PFSK-1 (cell line): ENCODE measurements around the gene S100A1.
A peak's percentile ranks its signal among the peaks of the same experiment; 100 is the strongest.

Experiments
- FOXP2 ChIP-seq: optimal IDR thresholded peaks from 2 replicates; pipeline ENCODE3; 2011; ENCODE audit warnings: borderline replicate concordance, control low read depth, inconsistent platforms; ENCODE audit not compliant: insufficient read depth; ENCODE audit errors: extremely low read length, extremely low read depth
- POLR2AphosphoS5 ChIP-seq: IDR thresholded peaks from 2 replicates; pipeline ENCODE4 v1.6.1; 2012; ENCODE audit warnings: low read depth, mild to moderate bottlenecking, control low read depth, low read length, moderate library complexity
- SIN3A ChIP-seq: IDR thresholded peaks from 2 replicates; pipeline ENCODE4 v1.6.1; 2012; ENCODE audit warnings: mild to moderate bottlenecking, low read length, moderate library complexity, borderline replicate concordance; ENCODE audit not compliant: insufficient read depth
- TAF1 ChIP-seq: IDR thresholded peaks from 2 replicates; pipeline ENCODE4 v1.6.1; 2012; ENCODE audit warnings: low read length, control low read depth, borderline replicate concordance; ENCODE audit not compliant: insufficient read depth
- TF ChIP-seq, protein P1 (sequence below), 2 experiments: IDR thresholded peaks; 2 replicates each; pipeline versions ENCODE4 v1.6.1 to v1.8.0; 2011 to 2012; ENCODE audit warnings: low read depth in 2 of 2, low read length in 2 of 2, control low read depth in 1 of 2, inconsistent platforms in 1 of 2, mild to moderate bottlenecking in 1 of 2, moderate library complexity in 1 of 2; ENCODE audit not compliant: insufficient read depth in 1 of 2

Gene S100A1

GRCh38 chr1:153598309-153599172, 29.7 kb upstream of the S100A1 start:
- no peak for TF ChIP-seq TAF1
- peak; percentile 35; the same call in 1 of the 2 replicates for TF ChIP-seq SIN3A
- TF ChIP-seq, protein P1, sequence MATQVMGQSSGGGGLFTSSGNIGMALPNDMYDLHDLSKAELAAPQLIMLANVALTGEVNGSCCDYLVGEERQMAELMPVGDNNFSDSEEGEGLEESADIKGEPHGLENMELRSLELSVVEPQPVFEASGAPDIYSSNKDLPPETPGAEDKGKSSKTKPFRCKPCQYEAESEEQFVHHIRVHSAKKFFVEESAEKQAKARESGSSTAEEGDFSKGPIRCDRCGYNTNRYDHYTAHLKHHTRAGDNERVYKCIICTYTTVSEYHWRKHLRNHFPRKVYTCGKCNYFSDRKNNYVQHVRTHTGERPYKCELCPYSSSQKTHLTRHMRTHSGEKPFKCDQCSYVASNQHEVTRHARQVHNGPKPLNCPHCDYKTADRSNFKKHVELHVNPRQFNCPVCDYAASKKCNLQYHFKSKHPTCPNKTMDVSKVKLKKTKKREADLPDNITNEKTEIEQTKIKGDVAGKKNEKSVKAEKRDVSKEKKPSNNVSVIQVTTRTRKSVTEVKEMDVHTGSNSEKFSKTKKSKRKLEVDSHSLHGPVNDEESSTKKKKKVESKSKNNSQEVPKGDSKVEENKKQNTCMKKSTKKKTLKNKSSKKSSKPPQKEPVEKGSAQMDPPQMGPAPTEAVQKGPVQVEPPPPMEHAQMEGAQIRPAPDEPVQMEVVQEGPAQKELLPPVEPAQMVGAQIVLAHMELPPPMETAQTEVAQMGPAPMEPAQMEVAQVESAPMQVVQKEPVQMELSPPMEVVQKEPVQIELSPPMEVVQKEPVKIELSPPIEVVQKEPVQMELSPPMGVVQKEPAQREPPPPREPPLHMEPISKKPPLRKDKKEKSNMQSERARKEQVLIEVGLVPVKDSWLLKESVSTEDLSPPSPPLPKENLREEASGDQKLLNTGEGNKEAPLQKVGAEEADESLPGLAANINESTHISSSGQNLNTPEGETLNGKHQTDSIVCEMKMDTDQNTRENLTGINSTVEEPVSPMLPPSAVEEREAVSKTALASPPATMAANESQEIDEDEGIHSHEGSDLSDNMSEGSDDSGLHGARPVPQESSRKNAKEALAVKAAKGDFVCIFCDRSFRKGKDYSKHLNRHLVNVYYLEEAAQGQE (IDR thresholded peaks at IDR 0.05; ENCODE audit: insufficient read depth in 1 of 2, low read depth in 2 of 2, low read length in 2 of 2): peak in 1 of 2 experiments; percentile 62; a peak in 1 of 4 replicates

DNA sequence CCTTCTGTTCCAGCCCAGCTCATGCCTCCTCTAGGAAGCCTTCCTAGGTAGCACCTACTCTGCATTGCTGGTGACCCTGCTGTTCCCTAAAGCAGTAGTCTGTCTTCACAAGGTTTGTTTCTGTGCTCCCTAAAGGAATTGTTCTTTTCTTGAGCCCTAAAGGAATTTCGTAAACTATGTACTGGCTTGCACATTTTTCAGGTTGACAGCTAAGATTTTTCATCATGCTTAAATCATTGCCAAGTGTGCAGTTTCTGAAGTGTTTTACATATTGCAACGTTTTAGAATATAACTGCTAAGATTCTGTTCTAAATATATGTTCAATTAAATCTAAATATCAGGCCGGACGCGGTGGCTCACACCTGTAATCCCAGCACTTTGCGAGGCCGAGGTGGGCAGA, 28.4 kb upstream of the S100A1 start:
- no peak for TF ChIP-seq FOXP2
- TF ChIP-seq POLR2AphosphoS5: no peak
- no peak for TF ChIP-seq SIN3A
- TF ChIP-seq TAF1: no peak
- TF ChIP-seq, protein P1 (IDR thresholded peaks at IDR 0.05; ENCODE audit: insufficient read depth in 1 of 2, low read depth in 2 of 2, low read length in 2 of 2): no peak

- TF ChIP-seq FOXP2 (no peak), POLR2AphosphoS5 (no peak), TAF1 (no peak), SIN3A (no peak)
- TF ChIP-seq, protein P1 (IDR thresholded peaks at IDR 0.05; ENCODE audit: insufficient read depth in 1 of 2, low read depth in 2 of 2, low read length in 2 of 2): no peak
These were observed 25.5 kb upstream of the S100A1 start for GRCh38 chr1:153602749-153603148.

DNA sequence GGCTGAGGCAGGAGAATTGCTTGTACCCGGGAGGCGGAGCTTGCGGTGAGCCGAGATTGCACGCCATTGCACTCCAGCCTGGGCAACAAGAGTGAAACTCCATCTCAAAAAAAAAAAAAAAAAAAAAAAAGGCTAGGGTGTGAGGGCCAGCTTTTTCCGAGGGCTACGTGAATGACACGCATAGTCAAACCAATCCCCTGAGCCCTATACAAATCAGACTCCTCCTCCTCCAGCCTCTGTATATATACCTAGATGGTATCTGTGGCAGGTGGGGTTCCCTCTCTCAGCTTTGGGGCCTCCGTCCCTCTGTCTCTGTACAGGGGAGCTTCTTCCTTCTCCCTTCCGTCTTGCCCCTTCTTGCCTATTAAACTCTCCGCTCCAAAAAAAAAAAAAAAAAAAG, 22.0 kb upstream of the S100A1 start:
- TF ChIP-seq TAF1 (no peak), POLR2AphosphoS5 (no peak), SIN3A (no peak), FOXP2 (no peak)
- TF ChIP-seq, protein P1 (IDR thresholded peaks at IDR 0.05; ENCODE audit: insufficient read depth in 1 of 2, low read depth in 2 of 2, low read length in 2 of 2): no peak

DNA sequence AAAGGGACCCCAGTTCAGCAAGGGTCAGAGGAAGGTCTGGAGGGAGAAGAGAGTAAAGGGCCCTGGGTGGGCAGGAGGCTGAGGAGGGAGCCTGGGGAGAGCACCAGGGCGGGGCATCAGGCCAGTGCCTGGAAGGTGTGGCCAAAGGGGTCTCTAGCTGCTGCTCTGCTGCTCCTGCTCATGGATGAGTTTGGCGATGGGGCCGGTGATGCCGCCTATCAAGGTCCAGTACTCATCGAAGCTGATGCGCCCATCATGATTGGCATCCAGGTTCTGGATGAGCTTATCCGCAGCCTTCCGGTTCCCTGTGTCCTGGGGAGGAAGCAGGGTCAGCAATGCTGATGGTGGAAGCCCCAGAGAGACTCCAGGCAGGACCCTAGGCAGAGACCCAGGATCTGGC, 20.9 kb upstream of the S100A1 start:
- no peak for TF ChIP-seq POLR2AphosphoS5
- TF ChIP-seq SIN3A: no peak
- no peak for TF ChIP-seq FOXP2
